H1 (cell line): Measurements from ENCODE around the gene LSM10.

Experiments used
- CTCF ChIP-seq, 3 experiments: IDR thresholded peaks; 1 replicate in 2 of 3; 2 replicates in 1 of 3; pipeline versions ENCODE4 v1.5.1 to v1.6.1; 2011; ENCODE audit warnings: low read length in 3 of 3, mild to moderate bottlenecking in 3 of 3, inconsistent platforms in 2 of 3, low read depth in 1 of 3, moderate library complexity in 1 of 3; ENCODE audit not compliant: insufficient read depth in 1 of 3; ENCODE audit errors: control extremely low read depth in 1 of 3
- JUND ChIP-seq: IDR thresholded peaks from 2 replicates; pipeline ENCODE4 v1.6.1; 2011; ENCODE audit warnings: mild to moderate bottlenecking, improper control_type of control experiment, low read length

GRCh38 chr1:36387141-36387949, 10.4 kb downstream of the LSM10 start:
- TF ChIP-seq CTCF (IDR thresholded peaks at IDR 0.05; ENCODE audit: control extremely low read depth in 1 of 3, insufficient read depth in 1 of 3, low read depth in 1 of 3, low read length in 3 of 3) (no peak), JUND (no peak)
